ENCODE results near the gene HPN.

Gene HPN

GRCh38 chr19:35000647-35001501, 40.6 kb upstream of the HPN start (continued):
- no peak for TF ChIP-seq HOXD13 (CRISPR knock-in tag; IDR thresholded peaks at IDR 0.05; ENCODE audit: borderline replicate concordance)
- no peak for TF ChIP-seq ZNF202 (tag by site-specific recombination; IDR thresholded peaks at IDR 0.05; ENCODE audit: borderline replicate concordance)
- peak; percentile 26 for TF ChIP-seq INSM2 (tag by site-specific recombination; IDR thresholded peaks at IDR 0.05)
- peak; percentile 46 for TF ChIP-seq YY1 (tag by site-specific recombination; IDR thresholded peaks at IDR 0.05)
- no peak for TF ChIP-seq TCF7L2 (IDR thresholded peaks at IDR 0.05; ENCODE audit: borderline replicate concordance, low read depth, low read length)
- TF ChIP-seq ZBTB8A (tag by site-specific recombination; IDR thresholded peaks at IDR 0.05): peak; percentile 26; the same call in 1 of the 2 replicates
- peak; percentile 66; the same call in 1 of the 2 replicates for TF ChIP-seq ZNF391 (tag by site-specific recombination; IDR thresholded peaks at IDR 0.05; ENCODE audit: borderline replicate concordance, low read depth)
- TF ChIP-seq ZNF423 (tag by site-specific recombination; IDR thresholded peaks at IDR 0.05): no peak
- TF ChIP-seq ZNF626 (tag by site-specific recombination; IDR thresholded peaks at IDR 0.05): no peak
- TF ChIP-seq ZNF549 (tag by site-specific recombination; IDR thresholded peaks at IDR 0.05): no peak
- TF ChIP-seq ZBTB11 (tag by site-specific recombination; conservative IDR thresholded peaks at IDR 0.05; ENCODE audit: low read depth): peak; percentile 89
- peak; percentile 95 for TF ChIP-seq GLIS2 (tag by site-specific recombination; IDR thresholded peaks at IDR 0.05)
- TF ChIP-seq ZNF704 (tag by site-specific recombination; IDR thresholded peaks at IDR 0.05): no peak
- no peak for TF ChIP-seq ZNF140 (tag by site-specific recombination; IDR thresholded peaks at IDR 0.05)
- TF ChIP-seq ZNF175 (tag by site-specific recombination; IDR thresholded peaks at IDR 0.05): no peak
- TF ChIP-seq ZNF624 (tag by site-specific recombination; IDR thresholded peaks at IDR 0.05): no peak
- no peak for TF ChIP-seq ZNF785 (tag by site-specific recombination; IDR thresholded peaks at IDR 0.05)
- no peak for TF ChIP-seq MZF1 (tag by site-specific recombination; IDR thresholded peaks at IDR 0.05; ENCODE audit: borderline replicate concordance)
- no peak for TF ChIP-seq ZNF654 (tag by site-specific recombination; IDR thresholded peaks at IDR 0.05; ENCODE audit: low read depth)
- peak; percentile 89 for TF ChIP-seq ZNF335 (tag by site-specific recombination; conservative IDR thresholded peaks at IDR 0.05)
- no peak for TF ChIP-seq ZNF776 (tag by site-specific recombination; IDR thresholded peaks at IDR 0.05; ENCODE audit: borderline replicate concordance)
- TF ChIP-seq ZNF311 (tag by site-specific recombination; IDR thresholded peaks at IDR 0.05; ENCODE audit: borderline replicate concordance): no peak
- TF ChIP-seq ZNF169 (tag by site-specific recombination; IDR thresholded peaks at IDR 0.05): no peak
- TF ChIP-seq ZNF544 (tag by site-specific recombination; IDR thresholded peaks at IDR 0.05): no peak
- TF ChIP-seq GLI4 (tag by site-specific recombination; IDR thresholded peaks at IDR 0.05): no peak
- no peak; the same call in none of the 2 replicates for TF ChIP-seq ZBTB21 (tag by site-specific recombination; IDR thresholded peaks at IDR 0.05)
- no peak for TF ChIP-seq AEBP2 (tag by site-specific recombination; IDR thresholded peaks at IDR 0.05; ENCODE audit: borderline replicate concordance)
- TF ChIP-seq ZNF571 (tag by site-specific recombination; IDR thresholded peaks at IDR 0.05): no peak
- TF ChIP-seq MYNN (tag by site-specific recombination; IDR thresholded peaks at IDR 0.05; ENCODE audit: borderline replicate concordance): no peak
- TF ChIP-seq ZNF707 (tag by site-specific recombination; IDR thresholded peaks at IDR 0.05): no peak
- TF ChIP-seq WT1 (tag by site-specific recombination; IDR thresholded peaks at IDR 0.05): peak; percentile 29; the same call in 1 of the 2 replicates
- no peak; the same call in 1 of the 2 replicates for TF ChIP-seq BCL11B (tag by site-specific recombination; IDR thresholded peaks at IDR 0.05; ENCODE audit: low read depth)
